ENCODE measurements around the gene TSHZ2.

The TSHZ2 gene

GRCh38 chr20:53294804-53295203 lies 322.6 kb downstream of the TSHZ2 start:
- DNase-seq (ENCODE audit: low spot score): no peak
- H3K4me3 ChIP-seq: no peak overlapping the region
- TF ChIP-seq CTCF (IDR thresholded peaks at IDR 0.05): no peak
- no peak overlapping the region for H3K27ac ChIP-seq

- Histone ChIP-seq H3K27ac (no peak overlapping the region), H3K4me3 (no peak overlapping the region)
- DNase-seq (ENCODE audit: low spot score): no peak
- TF ChIP-seq CTCF (IDR thresholded peaks at IDR 0.05): no peak
Observed at GRCh38 chr20:53296025-53296424, 323.9 kb downstream of the TSHZ2 start.

- DNase-seq (ENCODE audit: low spot score): no peak
- no peak for TF ChIP-seq CTCF (IDR thresholded peaks at IDR 0.05)
- no peak overlapping the region for H3K4me3 ChIP-seq
- no peak overlapping the region for H3K27ac ChIP-seq
Observed at GRCh38 chr20:53296451-53297153, 324.4 kb downstream of the TSHZ2 start.

GRCh38 chr20:53297154-53297529 lies 325.0 kb downstream of the TSHZ2 start:
- Histone ChIP-seq H3K4me3 (no peak overlapping the region), H3K27ac (no peak overlapping the region)
- no peak for DNase-seq (ENCODE audit: low spot score)
- no peak for TF ChIP-seq CTCF (IDR thresholded peaks at IDR 0.05)

GRCh38 chr20:53298260-53298659 lies 326.1 kb downstream of the TSHZ2 start:
- DNase-seq (ENCODE audit: low spot score): no peak
- no peak overlapping the region for H3K27ac ChIP-seq
- TF ChIP-seq CTCF (IDR thresholded peaks at IDR 0.05): no peak
- H3K4me3 ChIP-seq: no peak overlapping the region

- no peak for TF ChIP-seq CTCF (IDR thresholded peaks at IDR 0.05)
- Histone ChIP-seq H3K27ac (no peak overlapping the region), H3K4me3 (no peak overlapping the region)
- DNase-seq (ENCODE audit: low spot score): no peak
Observed at GRCh38 chr20:53298911-53299310, 326.8 kb downstream of the TSHZ2 start.

- H3K4me3 ChIP-seq: no peak overlapping the region
- TF ChIP-seq CTCF (IDR thresholded peaks at IDR 0.05): no peak
- no peak overlapping the region for H3K27ac ChIP-seq
- no peak for DNase-seq (ENCODE audit: low spot score)
Observed at GRCh38 chr20:53299831-53300230, 327.7 kb downstream of the TSHZ2 start.

All from coronary artery (tissue), 2 donors.